ENCODE data around the gene GP2. TPM values are rescaled to one million over a fixed set of nuclear protein-coding genes. Genes with fewer than 3 reads are reported as not detected.

GP2 gene
- total RNA-seq, 2 experiments from 2014 or later: not detected

DNA sequence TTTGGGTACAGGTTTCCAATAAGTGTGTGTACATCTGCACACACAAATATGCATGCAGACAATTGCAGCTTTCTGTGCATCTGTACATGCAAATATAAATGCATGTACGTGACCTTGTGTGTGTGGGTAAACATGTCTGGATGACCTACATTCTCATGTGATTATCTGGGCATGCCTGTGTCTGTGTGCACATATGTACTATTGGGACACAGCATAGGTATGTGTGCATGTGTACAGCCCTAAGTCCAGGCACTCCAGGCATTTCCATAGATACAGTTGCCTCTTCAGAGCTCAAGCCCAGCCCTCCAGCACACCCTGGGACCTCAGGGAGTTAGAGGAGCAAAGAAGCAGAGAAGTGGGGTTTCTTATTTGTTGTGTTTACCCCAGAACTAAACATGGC is 7.1 kb upstream of the GP2 start:
- Mint-ChIP-seq H3K4me3 (no peak overlapping the region), H3K4me1 (ENCODE audit: low read depth) (no peaks in the 10 kb centered on the region), H3K27ac (no peak overlapping the region), H3K27me3 (peaks cover 2% of the 10 kb centered on the region), H3K36me3 (ENCODE audit: low read depth) (no peaks in the 10 kb centered on the region), H3K9me3 (no peaks in the 10 kb centered on the region)
- no peak for DNase-seq
- ChIA-PET CTCF (no interaction called here), POLR2A (no interaction called here)
- TF ChIP-seq, protein P1, sequence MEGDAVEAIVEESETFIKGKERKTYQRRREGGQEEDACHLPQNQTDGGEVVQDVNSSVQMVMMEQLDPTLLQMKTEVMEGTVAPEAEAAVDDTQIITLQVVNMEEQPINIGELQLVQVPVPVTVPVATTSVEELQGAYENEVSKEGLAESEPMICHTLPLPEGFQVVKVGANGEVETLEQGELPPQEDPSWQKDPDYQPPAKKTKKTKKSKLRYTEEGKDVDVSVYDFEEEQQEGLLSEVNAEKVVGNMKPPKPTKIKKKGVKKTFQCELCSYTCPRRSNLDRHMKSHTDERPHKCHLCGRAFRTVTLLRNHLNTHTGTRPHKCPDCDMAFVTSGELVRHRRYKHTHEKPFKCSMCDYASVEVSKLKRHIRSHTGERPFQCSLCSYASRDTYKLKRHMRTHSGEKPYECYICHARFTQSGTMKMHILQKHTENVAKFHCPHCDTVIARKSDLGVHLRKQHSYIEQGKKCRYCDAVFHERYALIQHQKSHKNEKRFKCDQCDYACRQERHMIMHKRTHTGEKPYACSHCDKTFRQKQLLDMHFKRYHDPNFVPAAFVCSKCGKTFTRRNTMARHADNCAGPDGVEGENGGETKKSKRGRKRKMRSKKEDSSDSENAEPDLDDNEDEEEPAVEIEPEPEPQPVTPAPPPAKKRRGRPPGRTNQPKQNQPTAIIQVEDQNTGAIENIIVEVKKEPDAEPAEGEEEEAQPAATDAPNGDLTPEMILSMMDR (IDR thresholded peaks at IDR 0.05): no peak
- intact Hi-C loops (cut with micrococcal nuclease): no loop called here
- ATAC-seq: no peak

DNA sequence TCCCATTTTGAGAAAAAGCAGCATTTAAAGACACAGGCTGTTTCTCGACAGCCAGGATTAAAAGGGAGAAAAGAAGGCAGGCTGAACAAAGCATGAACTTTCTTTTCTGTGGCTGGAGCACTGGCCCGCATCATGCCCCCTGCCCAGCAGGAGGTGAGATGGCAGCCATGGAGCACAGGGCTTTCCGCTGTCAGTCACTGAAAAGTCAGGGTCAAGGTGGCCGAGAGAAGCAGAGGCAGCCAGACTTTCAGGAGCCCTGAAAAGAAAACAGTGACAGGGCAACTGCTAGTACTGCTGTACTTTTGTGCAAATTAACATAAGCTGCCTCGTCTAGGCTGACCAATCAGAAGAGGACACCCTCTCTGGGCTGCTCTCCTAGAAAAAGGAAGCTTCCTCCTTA is 5.8 kb upstream of the GP2 start:
- no peak for DNase-seq
- Mint-ChIP-seq H3K4me3 (no peak overlapping the region), H3K4me1 (ENCODE audit: low read depth) (no peaks in the 10 kb centered on the region), H3K27ac (no peak overlapping the region), H3K9me3 (no peaks in the 10 kb centered on the region), H3K36me3 (ENCODE audit: low read depth) (no peaks in the 10 kb centered on the region), H3K27me3 (peaks cover under 1% of the 10 kb centered on the region)
- TF ChIP-seq, protein P1 (IDR thresholded peaks at IDR 0.05): no peak
- no peak for ATAC-seq
- CTCF ChIA-PET: interaction anchor here (0.9 kb wide), 1 partner anchor 426 kb away, joined by 3 read pairs; no protein-coding TSS in a partner anchor
- intact Hi-C loops (cut with micrococcal nuclease): no loop called here
- POLR2A ChIA-PET: no interaction called here

DNA sequence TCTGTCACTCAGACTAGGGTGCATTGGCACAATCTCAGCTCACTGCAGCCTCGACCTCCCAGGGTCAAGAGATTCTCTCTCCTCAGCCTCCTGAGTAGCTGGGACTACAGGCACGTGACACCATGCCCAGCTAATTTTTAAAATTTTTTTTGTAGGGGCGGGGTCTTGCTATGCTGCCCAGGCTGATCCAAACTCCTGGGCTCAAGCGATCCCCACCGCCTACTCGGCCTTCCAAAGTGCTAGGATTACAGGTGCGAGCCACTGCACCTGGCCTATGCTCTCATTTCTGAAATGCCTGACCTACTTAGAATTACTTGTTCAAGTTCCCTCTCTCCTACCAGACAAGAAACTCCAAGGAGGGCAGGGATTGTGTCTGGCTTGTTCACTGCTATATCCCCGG is 5.1 kb upstream of the GP2 start:
- Mint-ChIP-seq H3K27ac (no peak overlapping the region), H3K4me3 (no peak overlapping the region), H3K4me1 (ENCODE audit: low read depth) (no peaks in the 10 kb centered on the region), H3K36me3 (ENCODE audit: low read depth) (no peaks in the 10 kb centered on the region), H3K27me3 (no peaks in the 10 kb centered on the region), H3K9me3 (no peaks in the 10 kb centered on the region)
- DNase-seq (no peak), ATAC-seq (no peak)
- intact Hi-C loops (cut with micrococcal nuclease): no loop called here
- TF ChIP-seq, protein P1 (IDR thresholded peaks at IDR 0.05): no peak
- POLR2A ChIA-PET: no interaction called here
- CTCF ChIA-PET: interaction anchor here (0.9 kb wide), 1 partner anchor 425 kb away, joined by 3 read pairs; no protein-coding TSS in a partner anchor

DNA sequence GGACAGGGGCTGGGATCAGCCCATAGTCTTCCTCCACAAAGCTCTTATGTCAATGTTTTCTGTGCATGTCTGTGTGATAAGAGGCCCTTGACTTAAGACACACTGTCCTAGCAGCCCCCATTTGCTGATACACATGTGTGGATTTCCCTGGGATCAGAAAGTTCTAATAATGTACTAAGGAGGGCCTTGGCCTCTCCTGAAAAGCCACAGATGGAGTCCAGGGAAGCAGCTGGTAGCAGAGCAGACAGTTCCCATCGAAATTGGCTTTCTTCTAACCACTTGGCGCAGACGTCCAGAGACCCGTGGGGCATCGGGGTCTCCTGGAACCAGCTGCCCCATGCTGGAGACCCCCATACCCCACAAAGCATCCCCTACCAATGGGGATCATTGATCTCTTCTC is 4.3 kb upstream of the GP2 start:
- H3K27ac Mint-ChIP-seq: no peak overlapping the region
- intact Hi-C loops (cut with micrococcal nuclease): no loop called here
- ChIA-PET CTCF (no interaction called here), POLR2A (no interaction called here)
- no peaks in the 10 kb centered on the region for H3K4me1 Mint-ChIP-seq (ENCODE audit: low read depth)
- no peaks in the 10 kb centered on the region for H3K9me3 Mint-ChIP-seq
- DNase-seq: no peak
- H3K4me3 Mint-ChIP-seq: no peak overlapping the region
- H3K36me3 Mint-ChIP-seq (ENCODE audit: low read depth): no peaks in the 10 kb centered on the region
- no peak for ATAC-seq
- TF ChIP-seq, protein P1 (IDR thresholded peaks at IDR 0.05): no peak
- H3K27me3 Mint-ChIP-seq: no peaks in the 10 kb centered on the region

DNA sequence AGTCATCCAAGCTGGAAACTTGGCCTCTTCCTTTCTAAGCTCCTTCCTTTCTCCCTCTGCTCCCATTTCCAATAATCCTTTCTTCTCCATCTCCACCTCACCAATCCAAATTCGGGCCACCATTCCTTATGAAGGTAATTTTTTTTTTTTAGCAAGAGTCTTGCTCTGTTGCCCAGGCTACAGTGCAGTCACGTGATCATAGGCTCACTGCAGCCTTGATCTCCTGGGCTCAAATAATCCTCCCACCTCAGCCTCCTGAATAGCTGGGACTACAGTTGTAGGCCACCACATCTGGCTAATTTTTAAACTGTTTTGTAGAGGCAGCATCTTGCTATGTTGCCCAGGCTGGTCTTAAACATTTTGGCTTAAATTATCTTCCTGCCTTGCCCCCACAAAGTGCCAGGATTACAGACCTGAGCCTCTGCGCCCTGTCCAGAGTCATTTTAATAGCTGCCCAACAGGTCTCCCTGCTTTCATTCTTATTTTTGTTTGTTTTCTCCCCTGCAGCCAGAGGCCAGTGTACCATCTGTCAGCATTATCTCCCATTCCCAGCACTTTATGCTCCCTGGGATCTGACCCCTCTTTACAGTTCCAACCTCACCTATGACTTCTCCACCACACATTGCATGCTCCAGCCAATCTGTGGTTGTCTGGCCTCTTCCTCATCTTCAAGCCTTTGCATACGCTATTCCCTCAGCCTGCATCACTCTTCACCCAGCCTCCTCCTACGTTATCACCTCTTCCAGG is 2.3 kb upstream of the GP2 start:
- TF ChIP-seq, protein P1 (IDR thresholded peaks at IDR 0.05): no peak
- Mint-ChIP-seq H3K9me3 (no peaks in the 10 kb centered on the region), H3K4me3 (no peak overlapping the region), H3K4me1 (ENCODE audit: low read depth) (no peaks in the 10 kb centered on the region), H3K27ac (no peak overlapping the region), H3K27me3 (no peaks in the 10 kb centered on the region), H3K36me3 (ENCODE audit: low read depth) (no peaks in the 10 kb centered on the region)
- ChIA-PET POLR2A (interaction anchor here (0.6 kb wide), 2 partner anchors 633 to 1087 kb away, joined by 3 read pairs; no protein-coding TSS in a partner anchor), CTCF (no interaction called here)
- ATAC-seq (no peak), DNase-seq (no peak)
- intact Hi-C loops (cut with micrococcal nuclease): no loop called here
